WTC11 (cell line): ENCODE results near the gene DNAJB11.

Source experiments
- ATF1 ChIP-seq: sonication (generic); formaldehyde crosslinking; IDR thresholded peaks from 2 replicates; pipeline ENCODE4 v1.8.1; 2023; ENCODE audit warnings: mild to moderate bottlenecking, moderate library complexity, missing genetic modification reagents
- ELF4 ChIP-seq: sonication (generic); formaldehyde crosslinking; IDR thresholded peaks from 2 replicates; pipeline ENCODE4 v1.8.1; 2022; ENCODE audit warnings: low read depth, mild to moderate bottlenecking, moderate library complexity, missing genetic modification reagents
- MXD4 ChIP-seq: fragments of 250-450 bp; sonication (Bioruptor Pico); IDR thresholded peaks from 2 replicates; pipeline ENCODE4 v1.8.0; 2021; ENCODE audit warnings: mild to moderate bottlenecking, moderate library complexity, borderline replicate concordance
- RELA ChIP-seq: sonication (generic); formaldehyde crosslinking; IDR thresholded peaks from 2 replicates; pipeline ENCODE4 v1.8.1; 2022; ENCODE audit warnings: missing genetic modification reagents, mild to moderate bottlenecking, borderline replicate concordance
- ZNF263 ChIP-seq: sonication (generic); formaldehyde crosslinking; IDR thresholded peaks from 2 replicates; pipeline ENCODE4 v1.8.1; 2022; ENCODE audit warnings: low read depth, mild to moderate bottlenecking, moderate library complexity, missing genetic modification reagents
- ZNF416 ChIP-seq: fragments of 250-450 bp; sonication (Bioruptor Pico); IDR thresholded peaks from 2 replicates; pipeline ENCODE4 v1.9.0; 2021; ENCODE audit warnings: mild to moderate bottlenecking, inconsistent platforms
- TF ChIP-seq, protein P1 (sequence below): sonication (generic); formaldehyde crosslinking; IDR thresholded peaks from 2 replicates; pipeline ENCODE4 v1.8.1; 2023; ENCODE audit warnings: mild to moderate bottlenecking, missing genetic modification reagents
- TF ChIP-seq, protein P2 (sequence below): sonication (generic); formaldehyde crosslinking; IDR thresholded peaks from 2 replicates; pipeline ENCODE4 v1.8.1; 2022; ENCODE audit warnings: mild to moderate bottlenecking, missing genetic modification reagents, moderate library complexity, borderline replicate concordance
- TF ChIP-seq, protein P3 (sequence below): sonication (generic); formaldehyde crosslinking; IDR thresholded peaks from 2 replicates; pipeline ENCODE4 v1.8.0; 2022; ENCODE audit warnings: mild to moderate bottlenecking, missing genetic modification reagents

DNA sequence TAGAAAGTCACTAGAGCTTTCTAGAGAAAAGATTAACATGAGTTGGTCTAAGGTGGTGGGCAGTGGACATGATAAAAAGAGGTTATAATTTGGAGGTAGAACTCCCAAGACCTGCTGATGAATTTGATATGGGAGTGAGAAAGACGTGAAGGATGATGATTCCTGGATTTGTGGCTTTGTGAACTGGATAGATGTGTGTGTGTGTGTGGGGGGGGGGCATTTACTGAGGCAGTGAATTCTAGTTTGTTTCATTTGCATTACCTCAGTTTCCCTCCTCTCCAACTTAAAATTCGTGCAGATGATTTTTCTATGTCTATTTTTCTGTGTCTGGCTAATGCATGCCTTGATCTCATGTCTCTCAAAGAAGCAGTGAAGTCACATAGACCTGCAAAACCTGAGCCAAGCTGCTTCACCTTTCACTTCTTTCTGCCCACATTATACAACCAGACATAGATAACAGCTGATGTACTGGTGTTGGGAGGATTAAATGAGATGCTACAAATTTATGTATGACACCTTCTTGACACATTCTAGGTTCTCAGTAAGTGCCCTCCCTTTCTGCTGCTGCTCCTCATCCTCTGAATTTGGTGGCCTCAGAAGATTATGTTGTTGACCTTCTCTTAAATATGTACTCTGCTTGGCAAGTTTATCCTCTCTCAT lies 52.3 kb downstream of the DNAJB11 start:
- TF ChIP-seq, protein P1, sequence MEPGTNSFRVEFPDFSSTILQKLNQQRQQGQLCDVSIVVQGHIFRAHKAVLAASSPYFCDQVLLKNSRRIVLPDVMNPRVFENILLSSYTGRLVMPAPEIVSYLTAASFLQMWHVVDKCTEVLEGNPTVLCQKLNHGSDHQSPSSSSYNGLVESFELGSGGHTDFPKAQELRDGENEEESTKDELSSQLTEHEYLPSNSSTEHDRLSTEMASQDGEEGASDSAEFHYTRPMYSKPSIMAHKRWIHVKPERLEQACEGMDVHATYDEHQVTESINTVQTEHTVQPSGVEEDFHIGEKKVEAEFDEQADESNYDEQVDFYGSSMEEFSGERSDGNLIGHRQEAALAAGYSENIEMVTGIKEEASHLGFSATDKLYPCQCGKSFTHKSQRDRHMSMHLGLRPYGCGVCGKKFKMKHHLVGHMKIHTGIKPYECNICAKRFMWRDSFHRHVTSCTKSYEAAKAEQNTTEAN (CRISPR knock-in tag) = no peak
- TF ChIP-seq ZNF263 (CRISPR knock-in tag) (no peak), ZNF416 (CRISPR knock-in tag) (no peak), RELA (CRISPR knock-in tag) (no peak), MXD4 (CRISPR knock-in tag) (no peak), ELF4 (CRISPR knock-in tag) (no peak), ATF1 (CRISPR knock-in tag) (no peak)
- TF ChIP-seq, protein P2, sequence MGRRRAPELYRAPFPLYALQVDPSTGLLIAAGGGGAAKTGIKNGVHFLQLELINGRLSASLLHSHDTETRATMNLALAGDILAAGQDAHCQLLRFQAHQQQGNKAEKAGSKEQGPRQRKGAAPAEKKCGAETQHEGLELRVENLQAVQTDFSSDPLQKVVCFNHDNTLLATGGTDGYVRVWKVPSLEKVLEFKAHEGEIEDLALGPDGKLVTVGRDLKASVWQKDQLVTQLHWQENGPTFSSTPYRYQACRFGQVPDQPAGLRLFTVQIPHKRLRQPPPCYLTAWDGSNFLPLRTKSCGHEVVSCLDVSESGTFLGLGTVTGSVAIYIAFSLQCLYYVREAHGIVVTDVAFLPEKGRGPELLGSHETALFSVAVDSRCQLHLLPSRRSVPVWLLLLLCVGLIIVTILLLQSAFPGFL (CRISPR knock-in tag) = no peak
- TF ChIP-seq, protein P3, sequence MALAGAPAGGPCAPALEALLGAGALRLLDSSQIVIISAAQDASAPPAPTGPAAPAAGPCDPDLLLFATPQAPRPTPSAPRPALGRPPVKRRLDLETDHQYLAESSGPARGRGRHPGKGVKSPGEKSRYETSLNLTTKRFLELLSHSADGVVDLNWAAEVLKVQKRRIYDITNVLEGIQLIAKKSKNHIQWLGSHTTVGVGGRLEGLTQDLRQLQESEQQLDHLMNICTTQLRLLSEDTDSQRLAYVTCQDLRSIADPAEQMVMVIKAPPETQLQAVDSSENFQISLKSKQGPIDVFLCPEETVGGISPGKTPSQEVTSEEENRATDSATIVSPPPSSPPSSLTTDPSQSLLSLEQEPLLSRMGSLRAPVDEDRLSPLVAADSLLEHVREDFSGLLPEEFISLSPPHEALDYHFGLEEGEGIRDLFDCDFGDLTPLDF (CRISPR knock-in tag) = no peak
